GM12873 (cell line): ENCODE measurements around the gene ZNF585A.

Experiments used
- CTCF ChIP-seq: IDR thresholded peaks from 2 replicates; pipeline ENCODE4 v1.5.1; 2012; ENCODE audit warnings: low read depth, mild to moderate bottlenecking, moderate library complexity, low read length, control low read depth; ENCODE audit not compliant: insufficient read depth; ENCODE audit errors: missing control alignments

ZNF585A gene

DNA sequence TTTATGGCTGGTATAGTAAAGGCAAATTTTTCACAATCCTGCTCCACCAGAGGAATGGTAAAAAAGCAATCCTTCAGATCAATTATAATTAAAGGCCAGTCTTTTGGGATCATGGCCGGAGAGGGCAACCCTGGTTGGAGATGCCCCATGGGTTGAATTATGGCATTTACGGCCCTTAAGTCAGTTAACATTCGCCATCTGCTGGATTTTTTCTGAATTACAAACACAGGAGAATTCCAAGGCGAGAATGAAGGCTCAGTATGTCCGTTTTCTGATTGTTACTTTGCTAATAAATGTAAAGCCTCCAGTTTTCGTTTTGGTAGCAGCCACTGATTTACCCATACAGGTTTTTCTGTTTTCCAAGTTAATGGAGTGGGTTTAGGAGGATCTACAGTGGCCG lies 60.7 kb downstream of the ZNF585A start:
- TF ChIP-seq CTCF: peak; percentile 32

- no peak for TF ChIP-seq CTCF
Observed at GRCh38 chr19:37098570-37098969, 73.9 kb downstream of the ZNF585A start.

DNA sequence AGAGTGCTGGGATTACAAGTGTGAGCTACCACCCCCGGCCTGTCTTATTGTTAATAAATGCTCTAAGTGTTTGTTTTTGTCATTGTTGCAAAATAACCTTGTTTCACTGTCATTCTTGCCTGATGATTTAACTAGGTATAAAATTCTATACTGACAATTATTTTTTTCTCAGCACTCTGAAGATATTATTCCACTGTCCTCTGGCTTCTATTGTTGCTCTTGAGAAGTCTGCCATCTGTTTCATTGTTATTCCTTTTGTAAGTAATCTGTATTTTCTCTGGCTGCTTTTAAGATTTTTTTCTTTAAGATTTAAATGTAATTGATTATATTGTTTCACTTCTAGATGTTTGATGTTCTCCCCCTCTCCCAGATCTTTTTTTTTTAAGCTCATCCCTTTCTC lies 76.6 kb downstream of the ZNF585A start:
- TF ChIP-seq CTCF: no peak
